PFSK-1 (cell line): ENCODE measurements around the gene RTP3.

ENCODE experiments used
- FOXP2 ChIP-seq: optimal IDR thresholded peaks from 2 replicates; pipeline ENCODE3; 2011; ENCODE audit warnings: borderline replicate concordance, control low read depth, inconsistent platforms; ENCODE audit not compliant: insufficient read depth; ENCODE audit errors: extremely low read length, extremely low read depth
- POLR2AphosphoS5 ChIP-seq: IDR thresholded peaks from 2 replicates; pipeline ENCODE4 v1.6.1; 2012; ENCODE audit warnings: low read depth, mild to moderate bottlenecking, control low read depth, low read length, moderate library complexity

- no peak for TF ChIP-seq POLR2AphosphoS5
- TF ChIP-seq FOXP2 = no peak
These were observed 4.8 kb upstream of the RTP3 start for GRCh38 chr3:46492890-46493547.
